HG03159 (cell line): ENCODE measurements around the gene CCN6.
"Not testable (repeated sequence)": the region's sequence is repeated elsewhere in the genome, so short reads cannot be mapped to it uniquely, and the experiment has no call there.

Experiments
- ATAC-seq: cut with Tn5 transposase; IDR thresholded peaks from one replicate; pipeline ENCODE4 v1.9.1; 2021; ENCODE audit warnings: mild to moderate bottlenecking, moderate library complexity; ENCODE audit not compliant: unreplicated experiment

The CCN6 gene

DNA sequence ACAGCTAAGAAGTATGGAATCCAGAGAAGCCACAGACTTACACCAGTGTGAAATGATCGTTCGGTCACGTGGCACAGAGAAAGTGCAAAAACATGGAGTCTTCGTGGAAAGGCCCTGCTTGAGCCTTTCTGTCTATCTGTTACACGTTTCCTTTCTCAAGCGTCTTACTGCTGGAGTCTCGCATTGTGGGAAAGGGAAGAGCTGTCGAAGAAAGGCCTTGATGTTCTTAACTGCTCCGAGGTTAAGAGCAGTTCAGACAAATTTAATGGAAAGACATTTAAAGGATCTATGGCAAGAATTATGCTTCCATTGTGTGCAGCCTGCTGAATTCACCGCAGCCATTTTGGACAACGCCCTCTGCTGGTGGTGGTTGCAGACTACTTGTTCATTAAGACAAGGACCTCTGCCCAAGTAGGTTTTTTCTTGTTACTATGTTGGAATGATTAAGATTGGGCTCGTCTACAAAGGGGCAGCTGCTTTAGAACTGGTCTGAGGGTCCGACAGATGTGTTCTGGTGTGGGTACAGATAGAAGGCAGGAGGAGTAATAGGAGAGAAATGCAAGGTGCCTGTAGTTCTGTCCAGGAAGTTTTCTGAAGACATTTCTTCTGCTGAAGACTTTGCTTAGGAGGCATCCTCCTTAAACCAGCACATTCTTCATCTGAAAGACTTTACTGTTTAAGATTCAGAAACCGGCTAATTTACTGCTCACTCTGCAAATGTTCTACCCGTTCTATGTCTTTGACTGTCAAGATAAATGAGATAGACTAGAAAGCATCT, 24.7 kb upstream of the CCN6 start:
- peak; percentile 72 for ATAC-seq

DNA sequence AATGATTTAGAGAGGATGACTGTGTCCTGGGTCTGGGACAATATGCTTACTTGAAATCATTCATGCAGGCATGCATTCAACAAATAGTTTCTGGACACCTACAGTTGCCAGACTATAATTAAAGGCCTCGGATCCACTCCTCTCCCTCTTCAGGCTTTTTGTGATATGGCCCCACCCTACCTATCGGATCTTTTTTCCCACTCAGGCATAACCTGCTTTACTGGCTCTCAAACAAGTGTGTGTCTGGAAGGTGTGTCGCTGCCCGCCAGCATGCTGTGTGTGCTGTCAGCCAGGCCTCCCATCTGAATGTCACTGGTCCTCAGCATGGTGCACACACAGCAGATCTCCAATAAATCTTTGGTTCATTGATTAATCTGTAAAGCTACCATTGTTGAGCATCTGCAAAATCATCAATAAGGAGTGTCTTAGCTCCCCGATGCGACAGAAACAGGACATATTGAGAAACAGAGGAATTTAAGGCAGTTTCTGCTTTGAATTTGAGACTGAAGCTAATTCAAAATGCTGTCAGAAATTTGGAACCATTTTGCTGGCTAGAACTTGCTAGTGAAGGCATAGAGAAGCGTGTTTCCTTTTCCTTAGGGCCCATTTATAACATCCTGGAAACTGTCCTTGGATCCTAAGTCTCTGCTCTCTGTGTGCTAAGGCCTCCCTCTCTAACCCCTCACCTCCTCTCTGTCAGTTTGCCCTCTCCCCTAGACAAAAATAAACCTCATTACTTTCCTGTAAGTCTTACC, 23.5 kb upstream of the CCN6 start:
- ATAC-seq = no peak

DNA sequence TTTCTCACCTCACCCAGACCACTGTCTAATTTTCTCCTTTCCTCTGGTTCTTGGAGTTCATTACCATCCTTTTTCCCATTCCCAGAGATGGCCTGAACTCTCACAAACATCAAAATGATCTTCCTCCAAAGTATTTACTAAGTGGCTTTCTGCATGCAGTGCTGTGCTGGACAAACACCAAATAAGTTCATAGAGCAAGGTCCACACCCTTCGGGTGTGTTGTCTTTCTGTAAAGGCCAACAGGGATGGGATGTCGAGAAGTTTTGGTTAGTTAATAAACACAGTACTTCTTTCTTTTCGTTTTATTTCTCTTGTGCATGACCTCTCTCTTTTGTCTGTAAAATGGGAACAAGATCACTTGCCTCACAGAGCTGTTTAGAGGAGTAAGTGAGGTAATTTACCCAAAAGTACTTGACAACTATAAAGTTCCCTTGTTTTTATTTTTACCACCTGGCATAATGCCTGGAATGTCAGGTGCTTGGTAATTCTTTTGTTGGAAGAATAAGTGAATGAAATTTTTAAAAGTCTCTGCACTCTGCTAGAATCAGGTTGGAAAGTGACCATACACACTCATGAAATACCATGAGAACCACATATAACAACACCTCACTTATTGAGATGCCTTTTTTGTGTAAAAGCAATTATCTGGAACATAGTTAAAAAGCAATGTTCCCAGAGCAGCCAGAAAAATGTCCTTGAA, 22.8 kb upstream of the CCN6 start:
- ATAC-seq = no peak

DNA sequence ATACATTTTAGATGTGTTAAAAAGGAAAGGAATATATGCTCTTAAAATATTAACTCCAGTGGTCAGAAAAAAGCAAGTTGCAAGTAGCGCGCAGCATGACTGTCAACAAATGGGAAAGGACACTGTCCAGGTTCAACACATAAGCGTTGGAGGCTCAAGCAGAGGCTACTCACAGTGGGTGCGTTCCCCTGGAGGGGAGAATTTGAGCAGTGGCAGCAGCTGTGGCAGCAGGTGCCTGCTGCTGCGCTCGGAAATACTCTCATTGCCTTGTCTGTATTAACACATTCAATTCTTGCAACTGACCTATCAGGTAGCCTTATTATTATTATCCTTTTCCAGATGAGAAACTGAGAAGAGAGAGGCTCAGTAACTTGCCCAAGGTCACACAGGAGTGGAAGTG, 21.9 kb upstream of the CCN6 start:
- no peak for ATAC-seq

DNA sequence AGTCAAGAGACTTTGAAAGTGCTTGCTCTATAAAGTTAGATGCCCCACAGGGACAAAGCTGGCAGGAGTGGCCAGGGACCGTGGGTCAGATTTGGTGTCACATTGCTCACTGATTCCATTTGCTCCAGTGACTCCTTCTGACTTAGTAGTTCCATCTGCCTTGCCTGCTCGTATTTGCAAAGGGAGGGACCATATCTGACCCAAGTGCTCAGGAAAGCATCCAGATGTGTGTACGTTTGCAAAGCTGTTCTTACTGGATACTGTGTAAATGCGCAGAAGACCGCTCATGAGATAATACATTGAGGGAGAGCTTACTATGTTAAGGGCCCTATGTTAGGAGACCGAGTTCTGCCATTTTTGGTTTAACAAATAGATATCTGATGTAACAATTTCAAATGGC, 21.2 kb upstream of the CCN6 start:
- ATAC-seq = no peak

DNA sequence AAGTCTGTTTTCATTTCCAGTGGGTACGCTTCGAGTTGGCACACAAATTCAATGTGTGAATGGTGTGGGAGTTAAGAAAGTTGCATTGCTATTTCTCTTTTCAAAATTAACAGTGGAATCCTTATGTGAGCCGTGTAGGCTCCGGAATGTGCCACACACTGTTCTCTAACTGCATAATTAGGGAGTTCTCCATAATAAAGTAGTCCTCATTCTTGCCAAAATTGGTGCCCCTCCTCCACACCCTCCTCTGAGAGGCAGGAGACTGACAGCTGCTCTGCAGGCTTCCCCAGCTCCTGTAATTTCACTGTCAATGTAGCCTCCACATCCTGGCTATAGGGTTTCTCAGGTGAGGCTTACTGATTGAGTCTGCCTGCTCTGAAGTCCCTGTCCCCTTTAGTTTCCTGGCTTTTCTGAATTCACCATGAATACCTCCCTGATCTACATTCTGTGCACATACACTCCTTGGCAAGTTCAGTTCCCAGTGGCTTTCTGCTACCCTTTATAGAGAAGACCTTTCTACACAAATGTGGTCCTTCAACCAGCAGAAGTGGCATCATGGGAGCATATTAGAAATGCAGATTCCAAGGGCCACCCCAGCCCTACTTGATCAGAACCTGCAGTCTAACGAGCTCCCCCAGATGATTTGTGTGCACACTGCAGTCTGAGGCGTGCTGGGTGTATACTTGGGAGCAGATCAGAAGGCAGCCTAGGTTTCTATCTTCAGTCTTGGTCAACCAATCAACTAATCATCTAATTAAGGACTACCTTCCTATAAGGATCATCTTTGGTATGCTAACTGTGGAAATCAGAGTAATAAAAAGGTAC, 19.9 kb upstream of the CCN6 start:
- no peak for ATAC-seq

DNA sequence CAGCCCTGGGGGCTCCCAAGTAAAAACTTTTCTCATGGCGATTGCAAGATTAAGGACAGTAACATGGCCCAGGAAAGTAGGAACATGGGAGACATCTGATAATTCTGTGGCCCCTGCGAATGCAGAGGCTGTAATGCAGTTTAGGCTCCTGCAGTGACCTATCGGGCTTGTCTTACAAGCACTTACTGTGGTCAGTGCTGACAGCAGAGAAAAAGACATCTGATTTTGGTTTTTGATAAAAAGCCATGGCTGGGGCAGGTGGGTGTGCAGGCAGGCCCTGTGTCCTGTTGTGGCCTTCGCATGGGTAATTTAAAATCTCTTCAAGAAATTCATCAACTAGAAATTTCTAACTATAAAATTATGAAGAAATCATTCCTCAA, 19.3 kb upstream of the CCN6 start:
- ATAC-seq = no peak

DNA sequence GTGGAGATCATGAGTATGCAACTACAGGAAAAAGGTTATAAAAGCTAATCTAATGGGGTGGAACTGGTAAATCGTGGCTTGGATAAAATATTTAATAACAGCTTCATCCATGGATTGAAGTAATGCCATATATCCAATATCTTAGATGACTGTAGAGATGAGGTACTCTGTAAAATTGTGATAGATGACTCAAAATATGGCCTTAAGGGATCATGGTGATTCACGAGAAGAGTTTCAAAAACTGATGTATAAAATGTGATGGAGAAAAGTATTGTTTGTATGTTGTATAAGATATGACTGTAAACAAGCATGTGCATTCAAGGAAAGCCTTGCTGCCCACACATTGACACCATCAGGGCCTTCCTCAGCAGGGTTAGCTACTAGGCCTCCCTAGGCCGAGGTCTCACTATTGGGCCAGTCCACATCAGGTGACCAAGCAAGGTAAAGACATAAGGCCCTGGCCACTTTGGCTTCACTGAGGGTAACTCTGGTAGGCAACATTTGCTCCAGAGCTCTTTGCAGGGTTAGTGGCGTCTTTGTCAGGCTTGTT, 17.7 kb upstream of the CCN6 start:
- ATAC-seq = no peak

DNA sequence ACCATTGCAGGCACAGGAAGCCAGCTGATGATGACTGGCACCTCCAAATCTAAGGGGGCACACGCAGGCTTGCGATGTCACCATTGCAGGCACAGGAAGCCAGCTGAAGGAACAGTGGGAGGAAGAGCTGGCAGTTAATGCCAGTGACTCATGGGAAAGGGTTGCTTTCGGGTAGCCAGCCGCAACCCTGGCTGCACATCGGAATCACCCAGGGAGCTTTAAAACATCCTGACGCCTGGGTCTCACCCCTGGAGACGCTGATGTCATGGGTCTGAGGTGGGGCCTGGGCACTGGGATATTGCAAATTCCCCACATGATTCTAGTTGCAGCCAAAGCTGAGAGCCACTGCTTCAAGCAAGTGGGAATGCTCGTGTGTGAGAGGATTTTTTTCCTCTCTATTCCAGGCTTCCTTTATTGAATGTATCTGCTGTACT, 16.1 kb upstream of the CCN6 start:
- ATAC-seq = no peak

DNA sequence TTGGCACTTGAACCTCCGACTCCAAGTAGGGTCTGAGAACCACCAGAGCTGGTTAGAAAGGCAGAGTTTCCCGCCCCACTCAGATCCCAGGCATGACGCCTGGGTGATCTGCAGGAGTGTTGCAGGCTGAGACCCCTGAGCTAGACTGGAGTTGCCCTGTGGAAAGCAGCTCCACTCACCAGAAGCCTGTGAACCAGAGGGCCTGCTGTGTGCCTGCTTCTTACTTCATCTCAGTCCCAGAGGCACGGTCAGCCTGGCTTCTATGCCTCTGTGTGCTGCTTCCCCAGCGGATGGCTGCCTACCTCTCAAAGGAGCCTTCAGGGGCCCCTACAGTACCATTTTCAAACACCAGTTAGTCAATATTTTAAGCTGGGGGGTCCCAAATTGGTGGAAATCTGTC, 15.6 kb upstream of the CCN6 start:
- no peak for ATAC-seq

DNA sequence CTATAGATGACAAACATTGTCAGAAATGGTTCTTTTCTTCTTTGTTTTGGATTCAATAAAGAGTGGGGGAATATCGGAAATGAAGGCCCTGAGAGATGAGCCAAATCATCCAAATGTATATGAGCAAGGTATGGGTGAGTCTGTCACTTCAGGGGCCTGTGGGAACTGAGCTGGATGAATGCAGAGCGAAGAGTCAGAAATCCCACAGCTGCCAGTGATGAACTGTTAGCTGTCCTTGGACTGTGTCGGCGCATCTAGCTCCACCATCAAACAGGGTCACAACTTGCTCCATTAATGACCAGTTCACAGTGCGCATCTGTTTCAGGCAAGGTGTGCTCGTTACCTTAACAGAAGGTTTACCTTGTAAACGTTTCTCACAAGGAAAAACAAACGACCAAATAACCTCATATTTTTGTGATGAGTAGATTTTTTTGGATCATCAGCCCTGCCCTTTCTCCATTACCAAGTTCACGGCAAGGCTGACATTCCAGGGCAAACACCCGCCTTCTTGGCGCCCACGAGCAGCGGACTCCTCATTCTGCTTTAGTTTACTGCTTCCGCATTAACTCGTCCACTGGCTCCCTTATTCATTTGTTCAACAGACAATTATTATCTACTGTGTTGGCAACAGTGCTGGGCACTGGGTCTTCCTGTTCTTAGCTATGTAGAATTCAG, 15.0 kb upstream of the CCN6 start:
- no peak for ATAC-seq

DNA sequence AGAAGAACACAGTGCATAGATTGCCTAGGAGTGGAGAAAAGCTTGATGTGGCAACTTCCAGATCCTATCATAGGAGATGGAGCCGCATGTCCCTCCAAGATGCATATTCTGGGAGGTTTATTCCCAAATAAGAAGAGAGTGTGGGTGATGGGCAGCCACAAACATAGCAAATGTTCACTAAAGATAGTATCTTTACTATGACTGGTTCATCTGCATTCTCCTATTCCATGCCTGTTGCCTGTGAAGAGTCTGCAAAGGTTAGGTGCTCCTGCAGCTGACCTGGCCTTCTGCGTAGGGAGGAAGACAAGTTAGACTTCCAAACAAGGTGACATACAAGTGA, 14.5 kb upstream of the CCN6 start:
- ATAC-seq = no peak

DNA sequence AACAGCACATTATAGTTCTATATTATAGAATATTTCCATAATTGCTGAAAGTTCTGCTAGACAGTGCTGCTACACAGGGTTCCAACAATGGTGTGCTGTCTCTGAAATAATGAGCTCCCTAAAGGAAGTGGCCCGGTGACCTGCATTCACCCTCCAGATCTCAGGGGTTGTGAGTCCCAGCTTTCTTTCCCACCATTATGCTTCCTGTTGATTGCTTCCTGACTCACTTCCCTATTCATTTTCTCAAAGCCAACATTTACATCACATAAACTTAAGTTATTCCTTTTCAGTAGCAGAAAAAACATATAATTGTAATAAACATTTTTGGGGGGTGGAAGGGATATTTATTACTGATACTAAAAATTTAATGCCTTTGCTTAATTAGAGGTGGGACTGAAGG, 12.9 kb upstream of the CCN6 start:
- no peak for ATAC-seq

DNA sequence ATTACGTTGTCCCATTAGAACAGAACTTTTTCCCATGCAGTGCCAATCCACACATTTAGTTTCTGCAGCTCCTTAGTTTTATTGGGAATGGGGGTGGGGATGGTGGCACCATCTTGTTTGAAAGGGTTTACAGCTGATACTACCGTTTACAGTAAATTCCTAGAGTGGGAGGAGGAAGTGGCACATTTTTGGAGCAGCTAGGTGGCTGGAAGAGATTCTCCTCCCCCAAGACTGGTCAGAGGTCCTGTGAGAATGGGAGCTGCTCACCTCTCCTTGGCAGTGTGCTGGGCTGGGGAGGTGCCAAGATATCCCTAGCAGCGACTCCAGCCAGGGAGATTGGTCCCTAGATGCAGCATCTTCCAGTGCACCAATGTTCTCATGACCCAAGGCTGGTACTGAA, 12.4 kb upstream of the CCN6 start:
- ATAC-seq = no peak

DNA sequence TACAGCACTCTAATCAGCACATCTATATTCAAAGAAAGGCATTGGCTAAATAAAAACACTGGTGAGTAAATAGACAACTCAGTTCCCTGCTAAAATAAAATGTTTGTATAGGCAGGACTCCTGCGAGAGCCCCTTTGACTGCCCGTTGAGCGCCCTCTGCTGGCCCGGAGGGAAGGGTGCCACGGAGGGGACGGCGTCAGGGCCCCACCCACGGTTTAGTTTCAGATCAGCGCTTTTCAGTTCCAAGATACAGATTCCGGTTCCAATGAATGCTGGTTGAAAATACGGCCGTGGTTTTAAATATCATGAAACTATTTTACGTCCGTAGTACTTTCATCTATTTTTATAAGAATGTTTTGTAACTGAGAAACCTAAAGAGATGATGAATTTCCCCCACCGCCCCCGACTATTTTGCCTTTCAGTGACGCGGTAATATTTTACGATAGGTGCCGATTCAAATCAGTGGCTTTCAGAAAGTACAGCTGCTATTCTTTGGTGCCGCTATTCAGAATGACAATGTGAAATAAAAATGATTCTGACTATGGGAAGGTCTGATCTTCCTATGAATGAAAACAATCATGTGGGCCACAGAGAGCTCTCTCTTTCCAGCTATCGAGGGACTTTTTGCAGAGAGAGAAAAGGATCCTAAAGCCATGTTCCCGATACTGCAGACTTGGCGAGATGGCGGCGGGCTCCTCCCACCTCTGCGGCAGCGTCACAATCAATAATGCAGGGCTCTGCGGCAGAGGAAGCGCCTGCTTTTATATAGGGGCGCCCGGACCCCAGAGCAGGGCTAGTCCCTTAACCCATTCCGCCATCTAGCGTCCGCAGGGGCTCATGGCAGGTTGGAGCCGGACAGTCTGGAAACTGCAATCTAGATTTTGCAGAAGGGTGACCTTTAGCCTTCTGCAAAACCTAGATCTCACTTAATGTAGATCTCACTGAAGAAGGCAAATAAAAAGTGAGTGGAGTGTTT, 10.6 kb upstream of the CCN6 start:
- ATAC-seq = peak; percentile 85

DNA sequence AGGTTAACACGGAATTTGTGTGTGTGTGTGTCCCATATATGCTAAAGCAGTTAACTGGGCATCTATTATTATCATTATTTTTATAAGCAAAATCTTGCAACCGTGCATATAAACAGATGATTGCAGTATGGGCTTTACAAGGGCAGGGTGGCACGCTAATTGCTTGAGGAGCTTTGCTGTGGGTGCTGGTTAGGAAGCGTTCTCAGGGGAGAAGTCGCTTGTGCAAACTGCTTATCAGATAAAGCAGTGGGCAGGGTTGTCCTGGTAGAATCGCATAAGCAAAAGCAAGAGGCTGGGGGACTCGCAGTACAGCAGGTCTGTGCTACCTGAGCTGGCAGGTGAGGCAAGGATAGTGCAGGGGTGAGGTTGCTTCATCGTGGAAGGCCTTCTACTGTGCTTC, 9.7 kb upstream of the CCN6 start:
- no peak for ATAC-seq

DNA sequence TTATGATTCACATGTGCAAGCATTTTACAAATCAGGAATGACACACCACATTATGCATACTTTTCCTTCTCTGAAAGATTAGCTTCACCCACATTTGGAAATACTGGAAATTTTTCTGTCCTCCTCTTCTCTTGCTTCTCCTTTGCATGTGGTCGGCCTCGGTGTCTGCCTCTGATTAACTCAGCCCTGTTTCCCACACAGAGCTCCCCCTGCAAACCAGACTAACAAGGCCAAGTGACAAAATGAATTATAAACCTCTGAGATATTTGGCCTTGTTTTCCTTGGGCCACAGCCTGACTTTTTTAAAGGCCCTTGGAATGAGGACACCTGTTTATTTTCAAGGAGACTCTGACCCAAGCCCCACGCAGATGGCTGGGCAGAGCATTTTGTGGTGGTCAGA, 9.0 kb upstream of the CCN6 start:
- ATAC-seq = no peak

DNA sequence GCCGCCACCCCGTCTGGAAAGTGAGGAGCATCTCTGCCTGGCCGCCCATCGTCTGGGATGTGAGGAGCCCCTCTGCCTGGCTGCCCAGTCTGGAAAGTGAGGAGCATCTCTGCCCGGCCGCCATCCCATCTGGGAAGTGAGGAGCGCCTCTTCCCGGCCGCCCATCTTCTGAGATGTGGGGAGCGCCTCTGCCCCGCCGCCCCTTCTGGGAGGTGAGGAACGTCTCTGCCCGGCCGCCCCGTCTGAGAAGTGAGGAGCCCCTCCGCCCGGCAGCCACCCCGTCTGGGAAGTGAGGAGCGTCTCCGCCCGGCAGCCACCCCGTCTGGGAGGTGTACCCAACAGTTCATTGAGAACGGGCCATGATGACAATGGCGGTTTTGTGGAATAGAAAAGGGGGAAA, 6.4 kb upstream of the CCN6 start:
- ATAC-seq = not testable (repeated sequence)
